D341Med (cell line): ENCODE results near the gene LENEP.

Source experiments
- DNase-seq: peaks from one replicate; pipeline ENCODE4 v3.0.0; 2012; ENCODE audit warnings: low spot score

Gene LENEP

DNA sequence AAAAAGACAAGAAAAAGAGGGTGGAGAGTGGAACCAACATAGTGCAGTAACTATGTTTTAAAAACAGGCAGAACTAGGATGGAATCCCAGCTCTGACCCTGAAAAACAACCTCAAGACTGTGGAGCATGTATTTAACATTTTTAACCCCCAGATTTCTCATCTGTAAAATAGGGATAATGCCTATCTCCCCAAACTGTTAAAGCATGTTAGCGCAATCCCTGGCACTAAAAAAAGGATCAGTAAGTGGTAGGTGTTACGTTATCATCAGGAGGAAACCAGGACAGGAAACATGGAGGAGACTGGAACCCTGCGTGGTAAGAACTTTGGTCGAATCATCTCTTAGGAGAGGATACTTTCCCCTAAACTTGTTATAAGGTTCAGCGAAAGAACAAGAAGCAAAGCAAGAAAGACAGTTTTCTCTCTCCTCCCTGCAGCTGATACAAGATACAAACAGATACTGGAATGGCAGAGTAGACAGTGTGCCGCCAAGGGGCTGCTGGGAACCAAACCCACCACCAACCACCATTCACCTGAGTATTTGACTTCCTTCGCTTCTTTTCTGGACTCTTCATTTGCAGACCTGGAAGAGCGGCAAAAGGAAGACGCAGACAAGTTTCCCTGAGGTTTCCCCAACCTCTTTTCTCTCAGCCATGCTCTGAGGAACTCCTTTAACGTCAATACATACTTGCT is 32.8 kb upstream of the LENEP start:
- no peak for DNase-seq

DNA sequence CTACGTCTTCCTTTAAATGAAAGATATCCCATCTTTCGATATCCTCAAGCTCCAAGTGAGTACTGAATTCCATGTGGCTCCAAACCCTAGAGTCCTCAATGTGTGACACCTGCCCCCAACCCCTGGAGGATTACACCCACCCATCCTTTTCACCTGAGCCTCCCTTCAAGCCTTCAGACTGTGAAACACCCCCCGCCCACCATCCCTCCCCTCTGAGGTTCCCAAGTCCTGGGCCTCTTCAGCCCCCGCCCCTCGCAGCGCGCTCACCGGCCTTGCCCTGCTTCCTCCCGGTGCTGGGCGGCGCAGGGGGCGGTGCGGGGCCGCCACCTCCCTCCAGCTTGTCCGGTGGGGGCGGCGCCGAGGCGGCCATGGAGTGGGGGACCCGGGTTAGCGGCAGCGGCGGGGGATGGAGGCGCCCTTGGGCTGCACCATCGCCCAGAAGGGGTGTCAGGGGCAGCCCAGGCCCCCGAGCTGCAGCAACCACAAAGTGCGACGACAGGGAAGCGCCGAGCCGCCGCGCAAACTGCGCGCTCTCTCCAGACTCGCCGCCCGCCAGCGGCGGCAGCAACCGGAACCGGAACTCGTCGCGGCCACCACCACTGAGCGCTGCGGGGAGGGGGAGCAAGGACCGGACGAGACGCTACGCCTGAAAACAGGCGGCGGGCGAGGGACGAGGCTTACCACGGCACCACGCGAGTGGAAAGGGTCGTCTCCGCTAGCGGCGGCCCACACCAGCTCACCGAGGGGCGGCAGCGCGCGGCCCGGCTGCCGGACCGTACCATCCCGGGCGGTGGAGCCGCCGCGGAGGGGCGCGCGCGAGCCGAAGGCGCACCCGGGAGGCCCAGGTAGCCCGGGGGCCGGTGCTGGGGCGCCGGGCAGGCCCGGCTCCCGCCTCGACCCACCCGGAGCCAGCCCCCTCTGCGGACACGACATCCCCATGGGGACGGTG is 31.9 kb upstream of the LENEP start, which contains the start of gene PYGO2:
Gene PYGO2, minus strand, starts transcription at position 576 of the 949 bp plus-strand sequence. Its CDS starts 206 bp downstream, at position 370.
- DNase-seq: peak; percentile 95

DNA sequence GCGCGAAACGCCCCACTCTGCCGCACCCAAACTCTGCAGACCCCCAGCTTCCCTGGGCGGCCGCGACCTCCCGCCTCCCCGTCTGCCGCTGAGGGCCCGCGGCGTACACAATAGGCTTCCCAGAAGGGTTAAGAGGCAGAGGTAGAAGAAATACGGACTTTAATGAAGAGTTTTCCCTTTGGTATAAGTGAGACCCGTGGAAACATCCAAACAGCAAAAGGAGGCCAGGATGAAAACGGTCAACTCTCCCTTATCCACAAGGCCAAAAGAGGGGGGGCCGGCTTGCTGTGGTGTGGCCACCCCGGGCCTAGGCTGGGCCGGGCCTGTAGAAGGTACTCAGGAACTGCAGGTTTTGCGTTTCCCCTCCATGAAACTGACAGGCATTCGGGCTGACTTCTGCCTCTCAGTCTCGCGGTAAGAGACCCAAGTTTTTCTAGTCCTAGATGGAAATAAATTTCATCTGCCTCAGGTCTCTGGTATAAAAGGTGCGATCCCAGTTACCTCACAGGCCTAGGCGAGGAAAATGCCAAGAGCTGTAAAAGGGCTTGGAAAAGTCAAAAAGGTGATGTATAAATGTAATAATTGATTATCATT is 31.1 kb upstream of the LENEP start:
- no peak for DNase-seq

DNA sequence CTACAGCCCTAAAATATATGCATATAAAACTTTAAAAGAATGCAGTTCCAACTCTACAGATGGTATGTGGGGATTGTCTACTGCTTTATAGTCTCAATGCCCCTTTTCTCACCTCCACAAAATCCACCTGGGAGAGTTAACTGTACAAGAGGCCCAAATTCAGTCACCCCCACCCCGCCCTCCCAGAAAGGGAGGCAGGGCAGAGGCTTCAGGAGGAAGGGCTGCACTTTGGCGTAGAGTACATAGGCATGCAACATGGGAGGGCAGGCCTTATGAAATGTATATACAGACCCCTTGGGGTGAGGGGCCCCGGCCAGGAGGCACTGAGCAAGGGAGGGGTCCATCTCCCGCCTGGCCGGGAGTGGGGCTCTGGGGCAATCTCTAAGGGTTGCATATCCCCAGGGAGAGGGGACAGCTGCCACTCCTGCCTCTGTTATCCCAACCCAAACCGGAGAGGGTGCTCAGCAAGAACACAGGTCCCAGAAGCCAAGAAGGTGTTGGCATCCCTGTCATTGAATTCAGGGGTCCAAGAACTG is 30.5 kb upstream of the LENEP start:
- DNase-seq: no peak

- no peak for DNase-seq
Measured at GRCh38 chr1:154963643-154964042, 29.7 kb upstream of the LENEP start.

DNA sequence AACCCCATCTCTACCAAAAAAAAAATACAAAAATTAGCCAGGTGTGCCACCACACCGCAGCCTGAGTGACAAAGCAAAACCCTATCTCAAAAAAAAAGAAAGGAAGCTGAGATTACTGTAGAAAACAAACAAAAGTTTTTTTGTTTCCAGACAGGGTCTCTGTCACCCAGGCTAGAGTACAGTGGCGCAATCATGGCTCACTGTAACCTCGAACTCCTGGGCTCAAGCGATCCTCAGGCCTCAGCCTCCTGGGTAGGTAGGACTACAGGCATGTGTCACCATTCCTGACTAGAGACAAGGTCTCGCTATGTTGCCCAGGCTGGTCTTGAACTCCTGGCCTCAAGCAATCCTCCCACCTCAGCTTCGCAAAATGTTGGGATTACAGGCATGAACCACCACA is 29.0 kb upstream of the LENEP start:
- DNase-seq: no peak

GRCh38 chr1:154966111-154966510 is 27.3 kb upstream of the LENEP start:
- no peak for DNase-seq

DNA sequence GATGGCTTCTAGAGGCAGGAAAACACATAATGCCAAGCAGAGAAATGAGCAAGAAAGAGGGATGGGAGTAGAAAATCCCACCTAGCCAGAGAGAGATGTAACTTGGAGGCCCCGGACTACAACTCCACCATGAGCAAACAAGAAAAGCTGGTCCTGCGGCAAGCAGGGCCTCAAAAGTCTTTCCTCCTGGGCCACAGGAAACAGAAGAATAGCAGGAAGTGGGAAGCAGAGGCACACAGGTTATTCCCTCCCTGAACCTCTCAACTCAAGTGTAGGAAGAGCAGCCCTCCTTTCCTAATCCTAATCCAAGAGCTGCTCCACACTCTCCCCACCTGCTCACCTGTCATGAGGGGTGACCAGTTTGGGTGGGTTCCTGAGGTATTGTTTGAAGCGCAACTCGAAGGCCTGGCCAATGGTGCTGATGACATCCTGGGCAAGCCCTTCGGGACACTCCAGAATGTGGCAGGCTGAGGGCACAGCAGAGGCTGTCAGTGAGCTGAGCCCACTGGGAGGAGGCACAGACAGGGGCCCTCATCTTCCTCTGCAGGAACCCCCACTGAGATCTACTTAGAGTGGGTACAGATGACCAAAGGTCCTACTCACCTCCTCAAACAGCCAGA is 25.9 kb upstream of the LENEP start:
- DNase-seq: no peak

GRCh38 chr1:154968731-154969130 is 24.7 kb upstream of the LENEP start:
- DNase-seq: no peak

DNA sequence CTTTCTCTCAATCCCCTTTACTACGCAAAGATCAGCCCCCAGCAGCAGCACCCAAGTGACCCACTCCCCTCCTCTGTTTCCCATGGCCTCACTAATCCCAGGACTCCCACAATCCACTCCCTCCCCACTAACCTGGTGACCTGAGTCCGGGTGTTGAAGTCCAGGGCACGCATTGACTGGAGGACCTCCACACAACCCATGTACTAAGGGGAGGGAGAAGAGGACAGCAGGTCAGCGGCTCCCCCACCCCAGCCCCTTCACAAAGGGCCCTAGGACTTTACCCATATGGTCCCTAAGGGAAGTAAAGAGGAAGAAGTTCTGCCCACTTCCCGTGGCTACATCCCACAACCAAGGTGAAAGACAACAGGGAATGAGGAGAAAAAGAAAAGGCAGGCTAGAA is 24.1 kb upstream of the LENEP start:
- DNase-seq: no peak

DNA sequence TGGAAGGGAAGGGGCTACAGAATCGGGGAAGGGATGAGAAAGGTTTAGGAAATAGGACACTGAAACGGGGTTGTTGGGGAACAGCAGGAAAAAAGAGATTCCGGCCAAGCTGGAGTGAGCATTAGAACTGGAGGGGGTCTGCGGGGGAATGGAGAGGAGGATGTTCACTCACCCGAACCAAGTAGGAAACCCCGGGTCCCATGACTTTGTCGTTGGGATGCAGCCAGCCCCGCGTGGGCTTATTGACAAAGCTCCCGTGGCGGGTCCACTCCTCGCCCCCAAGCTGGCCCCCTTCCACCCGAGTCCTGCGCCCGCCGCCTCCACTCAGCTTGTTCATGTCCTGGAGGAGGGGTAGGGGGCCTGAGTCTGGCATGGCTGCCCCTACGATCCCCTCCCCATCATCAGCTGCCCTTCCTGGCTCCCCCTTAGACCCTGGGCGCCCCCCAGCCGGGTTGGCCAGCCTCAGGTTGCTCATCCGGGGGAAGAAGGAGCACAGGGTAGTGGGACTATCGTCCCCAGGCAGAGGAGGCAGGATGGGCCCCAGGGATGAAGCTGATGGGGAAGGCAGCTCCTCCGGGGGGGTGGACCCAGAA is 23.4 kb upstream of the LENEP start:
- DNase-seq: no peak

DNA sequence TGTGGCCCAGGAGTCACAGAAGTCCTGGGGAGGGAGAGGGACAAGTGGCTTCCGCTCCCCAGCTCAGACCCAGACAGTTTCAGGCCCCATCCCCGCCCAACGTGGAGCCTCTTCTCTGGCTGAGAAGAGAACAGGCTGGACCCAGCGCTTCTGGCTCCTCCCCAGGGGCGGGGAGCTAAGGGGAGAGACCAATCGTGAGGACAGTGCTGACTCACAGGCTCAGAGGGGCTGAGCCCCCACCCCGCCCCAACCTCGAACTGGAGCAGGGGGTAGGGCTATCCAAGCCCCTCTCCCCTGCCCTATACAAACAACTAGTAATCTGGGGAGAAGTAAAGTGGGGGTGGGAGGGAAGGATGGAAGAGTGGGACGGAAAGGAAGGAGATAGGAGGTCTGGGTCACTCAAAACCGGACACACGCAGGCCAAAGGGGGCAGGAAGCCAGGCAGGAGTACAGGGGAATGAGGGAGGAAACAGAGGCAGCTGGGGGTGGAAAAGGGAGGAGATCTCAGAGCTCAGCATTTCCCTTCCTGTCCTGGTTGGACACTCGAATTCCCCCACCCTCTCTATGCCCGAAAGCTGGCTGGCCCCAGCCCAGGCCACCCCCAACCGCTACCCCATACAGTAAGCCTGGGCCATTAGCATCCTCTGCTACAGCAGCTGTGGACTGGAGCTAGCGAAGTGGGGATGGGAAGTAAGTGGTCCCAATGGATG is 22.6 kb upstream of the LENEP start, which contains the start of gene SHC1:
Gene SHC1, minus strand, starts transcription at position 117 of the 710 bp plus-strand sequence. CDS start 221 bp downstream, outside the sequence.
- DNase-seq: peak; percentile 89

GRCh38 chr1:154971341-154971998 is 21.9 kb upstream of the LENEP start:
- no peak for DNase-seq

DNA sequence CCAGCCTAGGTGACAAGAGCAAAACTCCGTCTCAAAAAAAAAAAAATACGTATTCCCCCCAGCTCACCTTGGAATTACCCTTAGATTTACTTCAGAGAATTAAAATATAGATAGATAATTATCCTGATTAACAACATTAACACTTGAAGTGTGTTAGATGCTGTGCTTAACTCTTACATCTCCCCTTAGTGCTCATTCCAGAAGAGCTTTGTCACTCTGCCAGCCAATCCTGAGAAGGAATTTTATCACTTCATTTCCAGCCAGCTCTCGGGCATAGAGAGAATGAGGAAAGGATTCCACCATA is 21.2 kb upstream of the LENEP start:
- no peak for DNase-seq

DNA sequence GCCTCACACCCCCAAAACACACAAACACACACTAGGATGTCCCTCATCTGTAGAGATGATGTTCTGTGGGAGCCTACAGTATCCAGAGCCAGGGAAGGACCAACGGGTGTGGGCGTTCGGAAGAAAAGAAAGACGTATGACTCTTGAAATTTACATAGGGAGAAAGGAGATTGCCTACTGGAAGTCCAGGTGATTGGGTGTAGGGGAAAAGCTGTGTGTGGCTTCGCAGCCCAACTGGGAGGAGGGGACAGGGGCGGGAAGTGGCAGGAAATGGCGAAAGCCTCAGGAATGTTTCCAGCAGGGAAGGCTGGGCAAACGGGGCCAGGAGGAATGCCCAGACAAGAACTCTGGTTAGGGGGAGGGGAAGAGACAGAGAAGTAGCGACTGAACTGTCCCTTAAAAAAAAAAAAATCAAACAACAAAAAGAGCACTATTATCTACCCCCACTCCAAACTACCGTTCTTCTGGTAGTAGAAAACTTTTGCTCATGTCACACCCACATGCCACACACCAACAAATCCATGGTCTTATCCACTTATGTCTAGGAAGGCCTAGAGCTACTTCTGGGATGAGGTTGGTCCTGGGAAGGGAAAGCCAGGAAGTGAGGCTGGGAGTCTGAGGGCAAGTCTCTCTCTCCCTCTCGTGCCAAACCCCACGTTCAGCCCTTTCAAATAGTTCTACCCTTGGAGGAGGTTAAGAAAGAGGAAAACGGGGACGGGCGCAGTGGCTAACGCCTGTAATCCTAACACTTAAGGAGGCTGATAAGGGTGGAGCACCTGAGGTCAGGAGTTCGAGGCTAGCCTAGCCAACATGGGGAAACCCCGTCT is 20.7 kb upstream of the LENEP start:
- DNase-seq: no peak

- peak; percentile 83 for DNase-seq
Measured at GRCh38 chr1:154973344-154974101, 19.9 kb upstream of the LENEP start.

DNA sequence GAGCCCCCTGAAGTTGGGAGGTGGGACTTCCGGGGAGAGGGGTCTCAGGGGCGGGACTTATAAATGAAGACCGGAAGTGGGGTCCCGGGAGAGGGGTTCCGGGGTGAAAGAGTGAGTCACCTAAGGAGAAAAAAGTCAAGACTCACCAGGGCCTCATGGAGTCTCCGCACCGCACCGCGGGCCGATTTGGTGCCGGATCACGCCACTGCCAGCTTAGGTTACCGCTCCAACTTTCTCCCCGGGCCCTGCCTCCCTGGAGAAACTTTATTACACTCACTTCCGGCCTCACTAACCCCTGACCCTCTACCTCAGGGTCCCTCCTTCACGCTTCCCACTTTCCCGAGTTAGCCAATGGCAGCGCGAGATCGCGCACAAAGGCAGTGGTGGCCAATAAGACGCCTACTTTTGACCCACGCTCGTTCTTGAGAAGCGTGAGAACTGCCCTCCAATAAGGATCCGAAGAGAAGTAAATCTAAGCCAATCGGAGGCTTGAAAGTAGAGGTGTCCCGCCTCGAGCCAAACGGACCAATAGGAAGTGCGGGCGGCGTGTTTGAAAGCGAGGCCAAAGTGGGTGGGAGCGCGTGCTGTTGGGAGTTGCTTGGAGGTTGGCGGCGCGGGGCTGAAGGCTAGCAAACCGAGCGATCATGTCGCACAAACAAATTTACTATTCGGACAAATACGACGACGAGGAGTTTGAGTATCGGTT is 19.1 kb upstream of the LENEP start, which contains the start of gene CKS1B:
Gene CKS1B, plus strand, starts transcription at position 580 of the 706 bp plus-strand sequence. Its CDS starts 65 bp downstream, at position 645.
- peak; percentile 92 for DNase-seq

GRCh38 chr1:154974808-154975408 is 18.5 kb upstream of the LENEP start:
- peak; percentile 89 for DNase-seq
